IPS-18c (cell line): ENCODE measurements around the gene ADRA2A.

Source experiments
- H3K4me3 ChIP-seq: 2 replicates; pipeline ENCODE4 v1.7.0; 2013; ENCODE audit warnings: low read depth, mild to moderate bottlenecking, low read length, moderate library complexity; ENCODE audit not compliant: insufficient read depth
- H3K9me3 ChIP-seq: one replicate; pipeline ENCODE4 v1.6.1; 2013; ENCODE audit warnings: mild to moderate bottlenecking, low read length, moderate library complexity; ENCODE audit not compliant: control insufficient read depth, insufficient read depth

ADRA2A gene

DNA sequence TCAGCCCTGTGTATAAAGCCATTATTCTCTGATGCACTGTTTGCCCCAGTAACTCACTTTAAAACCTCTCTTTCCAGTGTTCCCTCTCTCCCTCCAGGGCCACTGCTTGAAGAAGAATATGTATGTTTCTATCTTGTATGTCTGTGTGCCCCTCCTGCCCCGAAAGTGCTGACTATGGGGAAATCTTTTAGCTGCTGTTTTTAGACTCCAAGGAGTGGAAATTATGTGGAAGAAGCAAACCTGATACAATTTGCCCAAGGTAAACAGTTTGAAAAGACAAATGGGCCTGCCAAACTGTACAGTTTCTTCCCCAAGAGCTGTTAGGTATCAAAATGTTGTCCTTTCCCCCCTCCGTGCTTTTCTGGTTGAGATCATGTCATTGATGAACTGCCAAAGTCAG lies 3.4 kb downstream of the ADRA2A start:
- H3K4me3 ChIP-seq, result no peak overlapping the region
- H3K9me3 ChIP-seq, result peaks cover 2% of the 10 kb centered on the region

DNA sequence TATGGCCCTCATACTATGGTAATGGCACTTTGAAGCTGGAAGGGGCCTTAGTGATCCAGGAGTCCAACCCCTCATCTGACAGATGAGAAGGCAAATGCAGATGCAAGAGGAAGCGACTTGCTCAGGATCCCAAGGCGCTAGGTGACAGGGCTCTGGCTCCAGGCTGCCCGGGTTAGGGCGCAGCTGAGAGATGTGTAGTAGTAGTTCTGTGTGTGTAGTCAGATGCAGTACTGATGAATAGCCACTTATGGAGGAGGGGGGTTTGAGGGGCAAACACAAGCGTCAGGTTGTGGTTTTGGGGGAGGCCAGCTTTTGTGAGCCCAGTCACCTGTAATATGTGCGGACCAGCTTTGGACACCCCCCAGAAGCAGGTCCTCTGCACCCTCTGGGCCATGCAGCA lies 4.8 kb downstream of the ADRA2A start:
- peaks cover 2% of the 10 kb centered on the region for H3K9me3 ChIP-seq
- H3K4me3 ChIP-seq, result no peak overlapping the region

DNA sequence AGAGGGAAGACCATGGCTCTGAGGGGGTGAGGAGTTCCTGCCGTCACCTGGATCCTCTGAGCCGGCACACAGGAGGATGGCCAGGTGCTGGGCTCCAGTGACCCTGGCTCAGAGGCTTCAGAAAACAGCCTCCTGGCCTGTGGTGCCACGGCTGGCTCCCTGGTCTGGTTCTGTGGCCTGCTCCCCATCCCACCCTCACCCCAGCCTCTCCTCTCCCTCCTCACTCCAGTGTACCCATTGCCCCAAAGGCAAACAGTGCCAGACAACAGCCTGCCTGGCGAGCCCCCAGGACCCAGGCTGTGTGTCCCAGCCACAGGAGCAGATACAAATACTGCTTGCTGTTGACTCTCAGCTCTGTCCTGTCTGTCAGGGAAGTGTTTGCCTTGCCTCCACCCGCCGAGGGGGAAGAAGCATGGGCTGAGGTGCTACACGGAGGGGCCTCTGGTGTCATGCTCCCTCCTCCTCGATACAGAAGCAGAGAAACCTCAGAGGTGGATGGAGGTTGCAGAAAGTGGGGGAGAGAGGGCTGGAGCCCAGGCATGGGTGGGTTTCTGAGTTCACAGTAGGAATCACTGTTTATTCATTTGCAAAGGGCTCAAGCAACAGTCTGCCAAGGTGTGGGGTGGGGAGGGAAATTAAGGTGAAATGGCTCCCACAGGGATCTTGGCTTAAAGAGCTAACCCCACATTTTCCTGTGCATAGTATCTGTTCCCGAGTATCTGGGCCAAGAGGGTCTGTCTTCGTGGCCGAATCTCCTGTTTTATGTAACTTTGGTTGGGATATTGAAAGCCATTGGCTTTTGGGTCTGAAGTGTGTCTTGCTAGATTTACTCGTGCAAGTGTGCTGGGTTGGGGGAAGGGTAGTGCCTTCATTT lies 5.5 kb downstream of the ADRA2A start:
- Histone ChIP-seq H3K9me3 (peaks cover 2% of the 10 kb centered on the region), H3K4me3 (no peak overlapping the region)

DNA sequence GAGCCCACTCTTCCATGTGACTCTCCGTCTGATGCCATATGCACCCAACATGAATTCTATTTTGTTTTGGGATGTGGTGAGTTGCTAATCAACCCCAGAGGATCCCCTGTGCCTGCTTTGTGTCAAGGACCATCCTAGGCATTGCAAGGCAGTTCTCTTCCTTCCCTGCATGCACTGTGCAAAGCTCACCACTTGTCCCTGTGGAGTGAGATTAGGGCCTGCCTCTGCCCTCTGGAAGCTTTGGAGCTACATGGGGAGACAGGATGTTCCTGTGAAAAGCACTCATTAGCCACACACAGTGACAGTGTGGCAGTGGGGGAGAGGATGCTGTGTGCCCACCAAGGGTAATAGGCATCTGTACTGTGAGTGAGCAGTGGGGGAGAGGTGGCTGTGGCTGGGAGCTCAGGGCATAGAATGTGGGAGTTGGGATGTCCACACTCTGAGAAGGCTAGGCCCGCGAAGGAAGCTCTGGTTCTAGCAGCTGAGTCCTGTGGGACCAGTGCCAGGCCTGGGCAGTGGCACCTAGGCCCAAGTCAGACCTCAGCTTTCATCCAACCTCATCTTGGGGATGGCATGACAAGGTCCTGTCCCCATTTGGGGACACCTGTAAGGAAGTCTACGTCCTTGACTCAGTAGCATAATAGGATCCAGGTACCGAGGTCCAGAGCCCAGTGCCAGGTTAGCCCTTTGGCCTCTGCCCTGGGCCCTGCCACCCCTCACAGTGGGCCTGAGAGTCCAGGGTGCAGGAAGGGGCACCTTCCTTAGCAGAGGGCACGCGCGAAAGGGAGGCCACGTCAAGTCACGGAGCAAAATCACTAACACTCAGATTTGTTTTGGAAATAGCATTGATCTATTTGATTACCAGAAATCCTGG lies 6.6 kb downstream of the ADRA2A start:
- Histone ChIP-seq H3K4me3 (no peak overlapping the region), H3K9me3 (peaks cover 2% of the 10 kb centered on the region)

DNA sequence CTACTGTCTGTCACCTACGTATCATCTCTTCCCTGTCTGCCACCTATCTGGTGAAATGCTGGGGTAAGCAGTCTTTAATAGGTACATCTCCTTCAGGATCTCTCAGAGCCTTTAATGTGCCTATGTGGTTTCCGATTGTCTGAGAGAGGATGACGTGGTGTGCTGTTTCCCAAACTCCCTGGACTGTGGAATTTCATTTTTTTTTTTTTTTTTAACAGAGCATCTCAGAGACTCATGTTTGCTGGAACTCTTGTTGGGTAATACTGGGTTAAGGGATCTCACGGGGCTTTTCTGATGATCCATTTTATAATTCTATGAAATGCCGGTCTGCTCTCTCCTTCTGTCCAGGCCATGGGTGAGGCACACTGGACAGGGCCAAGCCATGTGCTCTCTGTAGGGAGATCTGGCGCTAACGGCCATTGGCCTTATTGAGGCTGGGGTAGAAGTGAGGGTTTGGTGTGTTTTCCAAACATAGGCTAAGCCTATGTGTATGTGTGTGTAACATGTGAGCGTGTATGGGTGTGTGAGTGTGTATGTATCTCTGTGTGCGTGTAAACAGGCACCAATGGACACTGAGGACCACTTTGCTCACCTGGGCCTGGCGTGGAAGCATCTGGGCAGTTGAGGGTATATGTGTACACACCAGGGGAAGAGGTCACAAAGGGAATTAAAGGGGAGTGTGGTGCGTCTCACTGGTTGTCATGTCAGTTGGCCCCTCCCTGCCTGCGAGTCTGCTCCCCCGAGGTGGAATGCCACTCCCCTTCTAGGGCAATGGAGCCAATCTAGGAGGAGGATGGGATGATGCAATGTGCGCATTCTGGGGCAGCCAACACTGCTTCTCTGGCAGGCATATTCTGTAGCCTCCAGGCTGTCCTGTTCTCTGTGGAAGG lies 7.8 kb downstream of the ADRA2A start:
- Histone ChIP-seq H3K9me3 (no peaks in the 10 kb centered on the region), H3K4me3 (no peak overlapping the region)

DNA sequence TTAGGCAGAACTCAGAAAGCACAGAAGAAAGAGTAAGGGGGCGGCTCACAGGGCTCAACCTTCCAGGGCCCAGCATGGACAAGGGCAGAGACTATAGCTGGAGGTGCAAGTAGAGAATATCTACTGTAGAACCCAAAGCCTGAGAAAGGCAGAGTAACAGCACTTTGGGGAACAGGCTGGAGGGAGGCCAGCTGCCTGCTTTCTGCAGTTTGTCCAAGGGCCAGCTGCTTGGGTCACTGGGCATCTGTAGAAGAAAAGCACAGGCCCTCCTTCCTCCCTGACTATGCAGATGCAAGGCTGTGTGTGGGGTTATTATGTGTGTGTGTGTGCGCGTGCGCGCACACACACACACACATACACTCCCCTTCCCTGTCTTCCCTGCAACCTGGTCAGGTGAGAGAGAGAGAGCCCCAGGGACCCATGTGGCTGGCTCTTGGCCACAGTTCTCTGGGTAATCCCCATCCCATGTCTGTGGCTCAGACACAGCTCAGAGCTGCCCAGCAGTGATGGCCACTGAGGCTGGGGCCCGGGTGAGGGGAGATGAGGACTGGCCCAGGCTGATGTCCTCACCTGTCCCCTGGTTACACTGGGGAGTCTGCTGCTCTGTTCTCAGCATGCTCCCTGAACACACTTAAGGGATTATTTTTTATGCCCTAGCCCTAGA lies 9.0 kb downstream of the ADRA2A start:
- Histone ChIP-seq H3K4me3 (no peak overlapping the region), H3K9me3 (no peaks in the 10 kb centered on the region)

DNA sequence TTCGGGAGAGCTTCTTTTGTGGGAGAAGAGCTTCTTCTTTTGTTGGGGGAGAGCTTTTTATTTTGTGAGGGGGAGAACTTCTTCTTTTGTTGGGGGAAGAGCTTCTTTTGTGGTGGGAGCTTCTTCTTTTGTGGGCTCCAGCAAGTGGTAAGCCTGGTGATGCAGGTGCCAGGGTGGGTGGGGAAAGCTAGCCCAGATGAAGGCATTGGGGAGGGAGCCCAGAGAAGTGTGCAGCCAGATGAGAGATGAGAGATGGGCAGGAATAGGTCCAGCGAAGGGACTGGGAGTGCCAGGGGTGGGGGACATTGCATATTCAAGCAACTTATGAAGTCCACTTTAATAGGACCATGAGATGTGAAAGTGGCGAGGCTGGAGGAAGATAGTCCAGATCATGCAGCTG lies 9.7 kb downstream of the ADRA2A start:
- H3K4me3 ChIP-seq, result no peak overlapping the region
- H3K9me3 ChIP-seq, result no peaks in the 10 kb centered on the region

DNA sequence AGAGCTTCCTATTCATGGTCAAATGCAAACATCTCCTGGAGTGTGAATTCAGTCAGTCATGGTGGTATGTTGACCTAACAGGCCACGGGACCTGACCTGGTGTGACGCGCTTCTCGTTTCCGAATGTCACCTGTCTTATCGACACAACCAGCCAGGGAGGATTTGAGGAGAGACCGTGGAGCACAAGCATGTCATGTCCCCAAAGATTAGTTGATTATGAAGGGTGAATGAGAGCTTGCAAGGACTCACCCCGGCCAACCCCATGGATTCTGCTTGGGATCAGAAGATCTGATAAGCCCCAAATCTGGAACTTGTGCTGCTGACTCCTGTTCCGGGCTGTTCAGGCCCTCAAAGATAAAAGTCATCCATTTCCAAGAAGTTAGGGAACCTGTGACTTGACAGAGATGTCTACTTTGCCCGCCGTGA lies 10.5 kb downstream of the ADRA2A start:
- no peaks in the 10 kb centered on the region for H3K9me3 ChIP-seq
- H3K4me3 ChIP-seq, result no peak overlapping the region

DNA sequence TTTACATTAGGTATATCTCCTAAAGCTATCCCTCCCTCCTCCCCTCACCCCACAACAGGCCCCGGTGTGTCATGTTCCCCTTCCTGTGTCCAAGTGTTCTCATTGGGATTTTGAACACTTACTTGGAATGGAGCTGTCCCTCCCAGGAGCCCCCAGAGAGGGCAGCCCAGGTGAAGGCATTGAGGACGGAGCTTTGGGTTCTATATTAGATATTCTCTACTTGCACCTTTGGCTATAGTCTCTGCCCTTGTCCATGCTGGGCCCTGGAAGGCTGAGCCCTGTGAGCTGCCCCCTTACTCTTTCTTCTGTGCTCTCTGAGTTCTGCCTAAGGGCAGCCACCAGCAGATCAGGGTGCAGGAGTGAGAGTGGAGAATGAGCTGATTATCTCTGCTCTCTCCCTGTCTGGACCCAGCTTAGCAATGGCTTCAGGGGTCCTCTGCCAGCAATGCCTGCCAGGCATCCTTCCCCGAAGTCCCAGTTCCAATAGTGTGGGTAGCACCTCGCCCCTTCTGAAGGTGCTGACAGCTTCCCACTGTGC lies 11.2 kb downstream of the ADRA2A start:
- Histone ChIP-seq H3K9me3 (no peaks in the 10 kb centered on the region), H3K4me3 (no peak overlapping the region)

DNA sequence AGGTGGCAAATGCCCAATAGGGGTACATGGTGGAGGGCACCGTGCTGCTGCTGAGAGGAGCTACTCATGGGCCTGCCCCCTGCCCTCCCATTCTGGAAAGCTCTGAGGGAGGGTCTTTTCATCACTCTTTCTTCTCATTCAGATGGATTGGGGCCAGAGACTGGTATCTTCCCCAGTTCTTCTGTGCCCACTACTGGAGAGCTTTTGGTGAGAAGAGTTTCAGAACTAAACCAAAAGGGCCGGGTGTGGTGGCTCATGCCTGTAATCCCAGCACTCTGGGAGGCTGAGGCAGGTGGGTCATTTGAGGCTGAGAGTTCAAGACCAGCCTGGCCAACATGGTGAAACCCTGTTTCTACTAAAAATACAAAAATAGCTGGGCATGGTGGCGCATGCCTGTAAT lies 12.5 kb downstream of the ADRA2A start:
- Histone ChIP-seq H3K4me3 (no peak overlapping the region), H3K9me3 (no peaks in the 10 kb centered on the region)

DNA sequence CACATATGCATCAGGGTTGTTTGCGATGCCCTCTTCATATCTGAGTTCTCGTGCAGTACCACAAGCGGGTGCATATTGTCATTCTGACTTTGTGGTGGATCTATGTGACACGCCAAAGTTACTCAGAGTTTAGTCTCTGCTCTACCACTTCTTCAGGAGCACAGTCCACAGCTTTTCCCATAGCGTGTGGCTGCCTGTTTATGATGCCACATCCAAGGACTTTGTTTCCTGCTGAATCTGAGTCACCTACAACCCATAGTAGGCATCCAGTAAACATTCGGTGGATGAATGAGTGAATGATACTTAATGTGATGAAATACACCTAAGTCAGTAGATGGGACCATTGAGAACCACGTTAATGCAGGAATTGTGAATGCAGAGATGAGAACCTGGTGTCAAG lies 15.0 kb downstream of the ADRA2A start:
- H3K9me3 ChIP-seq, result no peaks in the 10 kb centered on the region
- no peak overlapping the region for H3K4me3 ChIP-seq

DNA sequence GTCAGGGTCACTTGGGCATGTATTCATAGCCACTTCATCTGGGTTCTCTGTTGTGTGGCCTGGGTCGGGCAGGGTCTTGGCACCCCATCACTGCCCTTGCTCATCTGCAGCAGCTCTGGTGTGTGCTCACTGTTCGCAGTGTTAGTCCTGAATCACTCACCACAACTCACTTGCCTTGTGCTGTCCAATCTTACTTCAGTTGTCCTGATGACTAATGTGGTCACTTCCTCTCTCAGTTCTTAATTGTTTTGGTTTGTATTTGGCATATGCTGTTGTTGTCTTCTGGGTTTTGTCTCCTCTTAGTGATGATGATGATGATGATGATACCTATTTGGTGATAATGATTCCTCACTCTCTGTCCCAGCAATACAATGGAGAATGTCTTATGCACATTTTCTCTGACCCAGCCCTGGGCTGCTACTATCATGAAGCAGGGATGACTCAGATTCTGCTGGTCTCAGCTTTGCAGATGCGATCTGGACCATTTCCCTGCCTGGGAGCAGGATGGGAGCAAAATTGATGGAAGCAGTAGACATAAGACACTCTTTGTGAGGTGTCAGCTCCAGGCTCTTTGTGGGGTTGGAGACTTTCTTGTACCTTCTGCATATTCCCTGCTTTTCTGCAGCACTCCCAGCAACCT lies 17.0 kb downstream of the ADRA2A start:
- Histone ChIP-seq H3K9me3 (no peaks in the 10 kb centered on the region), H3K4me3 (no peak overlapping the region)

DNA sequence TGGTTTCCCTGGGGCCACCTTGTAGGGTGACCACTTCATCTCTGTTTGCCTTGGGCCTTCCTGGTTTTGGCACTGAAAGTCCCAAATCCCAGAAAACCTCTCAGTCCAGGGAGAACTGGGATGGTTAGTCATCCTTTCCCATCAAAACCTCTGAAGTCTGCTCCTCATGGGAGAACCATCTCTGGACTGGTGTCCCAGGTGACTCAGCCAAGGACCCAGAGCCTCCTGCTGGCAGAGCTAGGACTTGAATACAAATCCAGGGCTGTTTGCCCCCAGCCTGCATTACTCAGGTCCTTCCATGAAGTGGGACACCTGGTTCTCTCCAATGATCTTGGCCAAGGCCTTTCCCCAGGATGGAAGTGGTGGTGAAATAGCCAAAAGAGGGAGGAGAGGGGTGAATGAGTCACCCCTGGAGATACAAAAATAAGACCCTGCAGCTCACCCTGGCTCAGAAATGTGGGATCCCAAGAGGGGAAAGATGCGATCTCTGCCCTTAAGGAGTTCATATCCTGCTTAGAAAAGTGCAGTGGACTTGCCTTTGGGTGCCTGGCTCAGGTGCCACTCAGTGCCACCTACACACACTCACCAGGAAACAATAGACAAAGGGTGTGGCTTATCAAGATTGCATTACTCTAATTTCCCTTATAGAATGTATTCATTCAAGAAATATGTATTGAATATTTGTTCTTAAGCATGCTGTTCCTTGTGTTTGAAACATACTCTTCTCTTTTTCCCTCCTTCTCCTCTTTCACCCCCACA lies 22.0 kb downstream of the ADRA2A start:
- Histone ChIP-seq H3K9me3 (no peaks in the 10 kb centered on the region), H3K4me3 (no peak overlapping the region)

DNA sequence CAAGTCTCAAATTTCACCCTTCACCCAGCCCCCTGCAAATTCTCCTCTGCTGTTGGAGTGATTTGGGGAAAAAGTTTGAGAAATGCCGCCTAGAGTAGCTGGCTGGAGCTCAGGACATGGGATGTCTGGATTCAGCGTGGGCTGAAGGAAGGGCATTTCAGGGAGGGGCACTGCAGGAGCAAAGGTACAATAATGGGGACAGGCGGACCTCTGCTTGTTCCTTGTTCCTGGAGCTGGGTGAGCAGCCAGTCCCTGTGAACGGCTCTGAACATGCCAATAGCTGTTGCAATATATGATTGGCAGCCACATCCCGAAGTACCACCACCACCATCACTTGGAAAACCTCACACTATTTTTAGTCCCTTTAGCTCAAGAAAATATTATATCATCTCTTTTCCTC lies 23.4 kb downstream of the ADRA2A start:
- Histone ChIP-seq H3K4me3 (no peak overlapping the region), H3K9me3 (no peaks in the 10 kb centered on the region)

DNA sequence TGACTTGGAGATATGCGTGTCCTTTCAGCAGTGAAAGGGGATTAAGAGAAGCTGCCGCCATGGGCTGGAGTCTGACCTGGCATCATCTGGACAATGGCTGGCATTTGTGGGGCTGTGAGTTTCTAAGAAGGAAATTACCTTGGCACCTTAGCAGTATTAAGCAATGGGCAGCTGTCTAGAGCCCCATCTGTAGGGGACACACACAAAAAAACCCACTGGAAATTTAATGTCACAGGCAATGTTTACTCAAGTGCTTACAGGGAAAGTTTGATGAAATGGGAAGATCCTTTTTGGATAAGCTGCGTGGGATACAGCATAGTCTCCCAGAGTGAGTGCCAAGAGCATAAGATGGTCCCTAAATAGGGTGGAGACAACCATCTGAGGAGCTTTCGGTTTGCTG lies 25.0 kb downstream of the ADRA2A start:
- H3K4me3 ChIP-seq, result no peak overlapping the region

More for the DNA sequence above, 25.0 kb downstream of the ADRA2A start:
- no peaks in the 10 kb centered on the region for H3K9me3 ChIP-seq
